HG03066 (cell line): Measurements from ENCODE around the gene CTSD.

Experiments used
- ATAC-seq: cut with Tn5 transposase; IDR thresholded peaks from one replicate; pipeline ENCODE4 v1.9.1; 2021; ENCODE audit warnings: low read depth; ENCODE audit not compliant: unreplicated experiment

The CTSD gene

GRCh38 chr11:1732418-1733008, 31.2 kb downstream of the CTSD start:
- no peak for ATAC-seq

- no peak for ATAC-seq
Observed at GRCh38 chr11:1731451-1732059, 32.2 kb downstream of the CTSD start.

- ATAC-seq, result no peak
Observed at GRCh38 chr11:1730059-1730629, 33.6 kb downstream of the CTSD start.

DNA sequence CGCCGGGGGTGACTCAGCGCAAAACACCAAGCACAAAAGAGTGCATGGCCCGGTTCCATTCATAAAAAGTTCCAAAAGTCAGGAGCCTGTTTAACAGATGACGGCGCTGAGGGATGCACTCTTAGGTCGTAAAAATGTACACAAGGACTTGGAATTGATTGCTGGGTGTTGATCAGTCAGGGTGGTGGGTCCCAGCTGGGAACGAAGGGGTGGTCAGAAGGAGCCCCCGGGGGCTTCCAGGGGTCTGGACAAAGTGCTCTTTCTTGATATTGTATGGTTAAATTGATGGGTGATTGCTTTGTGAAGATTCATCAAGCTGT, 34.1 kb downstream of the CTSD start:
- ATAC-seq, result no peak

DNA sequence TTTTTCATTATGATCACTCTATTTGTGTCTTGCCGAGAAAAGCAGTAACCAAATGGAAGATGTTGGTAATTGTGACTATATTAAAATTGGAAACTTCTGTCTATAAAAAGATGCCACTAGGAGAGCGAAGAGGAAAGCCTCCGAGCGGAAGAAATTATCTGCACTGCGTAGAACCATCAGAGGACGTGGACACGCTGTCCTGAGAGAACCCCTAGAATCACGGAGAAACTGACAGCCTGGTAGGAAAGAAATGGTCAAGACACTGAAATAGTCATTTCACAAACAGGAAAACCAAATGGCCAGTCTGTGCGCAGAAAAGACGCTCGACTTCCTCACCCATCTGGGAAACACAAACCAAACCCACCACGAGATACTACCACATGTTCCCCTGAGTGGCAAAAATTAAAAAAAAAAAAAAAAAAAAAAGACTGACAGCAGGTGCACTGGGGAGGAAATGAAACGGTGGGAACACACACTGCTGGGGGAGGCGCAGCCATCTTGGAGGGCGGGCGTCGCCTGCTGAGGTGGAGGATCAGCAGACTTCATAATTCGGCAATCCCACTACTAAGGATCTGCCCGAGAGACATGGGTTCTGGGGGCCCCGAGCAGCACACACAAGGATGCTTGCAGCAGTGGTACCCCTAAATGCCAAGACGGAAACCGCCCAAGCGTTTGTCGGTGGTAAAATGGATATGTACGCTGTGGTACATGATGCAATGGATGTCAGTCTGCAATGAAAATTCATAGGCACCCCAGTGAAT, 34.6 kb downstream of the CTSD start:
- no peak for ATAC-seq

GRCh38 chr11:1728301-1728700, 35.4 kb downstream of the CTSD start:
- ATAC-seq, result no peak

DNA sequence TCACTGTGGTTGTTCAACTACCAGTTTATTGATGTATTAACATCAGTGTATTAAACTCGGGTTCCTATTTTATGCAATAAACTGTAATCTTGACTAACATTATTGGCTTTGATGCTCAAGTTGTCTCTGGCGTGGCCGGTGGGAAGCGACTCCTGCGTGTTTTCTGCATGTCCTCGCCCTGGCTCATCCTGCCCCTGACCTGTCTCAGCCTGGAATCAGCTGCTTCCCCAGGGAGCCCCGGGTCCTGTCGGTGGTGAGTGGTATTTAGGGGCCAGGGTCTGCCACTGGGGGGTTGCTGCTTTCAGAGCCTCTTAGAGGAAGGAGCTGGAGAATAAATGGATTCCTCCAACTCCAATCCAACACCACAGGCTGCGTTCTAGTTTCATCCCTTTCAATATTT, 35.9 kb downstream of the CTSD start:
- no peak for ATAC-seq

DNA sequence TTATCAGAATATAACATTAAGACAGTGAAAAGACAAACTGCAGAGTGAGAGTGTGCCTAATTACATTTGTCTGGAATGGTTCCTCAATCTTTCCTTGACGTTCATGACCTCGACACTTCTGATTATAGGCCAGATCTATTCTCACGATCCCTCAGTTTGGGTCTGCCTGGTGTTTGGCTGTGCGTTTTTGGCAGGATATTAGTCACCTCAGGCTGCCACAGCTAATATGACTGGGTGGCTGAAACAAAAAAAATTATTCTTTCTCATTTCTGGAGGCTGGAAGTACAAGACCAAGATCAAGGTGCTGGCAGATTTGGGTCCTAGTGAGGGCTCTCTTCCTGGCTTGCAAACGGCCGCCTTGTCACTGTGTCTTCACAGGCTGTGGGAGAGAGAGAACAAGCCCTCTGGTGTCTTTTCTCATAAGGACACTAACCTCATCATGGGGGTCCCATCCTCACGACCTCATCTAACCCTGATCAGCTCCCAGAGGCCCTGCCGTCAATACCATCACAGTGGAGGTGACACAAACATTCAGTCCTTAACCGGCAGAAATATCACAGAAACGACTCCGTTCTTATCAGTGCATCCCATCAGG, 36.5 kb downstream of the CTSD start:
- ATAC-seq, result no peak

- no peak for ATAC-seq
Observed at GRCh38 chr11:1719781-1720180, 43.9 kb downstream of the CTSD start.

DNA sequence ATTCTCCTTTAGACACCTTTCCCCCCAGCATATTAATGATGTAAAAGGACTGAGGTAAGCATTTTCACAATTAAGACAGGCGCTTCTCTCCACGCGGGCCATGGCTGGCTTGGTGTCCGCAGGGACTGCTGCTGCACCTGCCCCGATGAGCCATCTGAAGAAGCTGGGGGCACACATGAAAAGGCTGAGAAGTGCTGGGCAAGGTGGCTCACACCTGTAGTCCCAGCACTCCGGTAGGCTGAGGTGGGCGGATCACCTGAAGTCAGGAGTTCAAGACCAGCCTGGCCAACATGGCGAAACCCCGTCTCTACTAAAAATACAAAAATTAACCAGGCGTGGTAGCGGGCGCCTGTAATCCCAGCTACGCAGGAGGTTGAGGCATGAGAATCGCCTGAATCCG, 45.4 kb downstream of the CTSD start:
- ATAC-seq, result no peak

GRCh38 chr11:1717745-1718144, 46.0 kb downstream of the CTSD start:
- ATAC-seq, result no peak

DNA sequence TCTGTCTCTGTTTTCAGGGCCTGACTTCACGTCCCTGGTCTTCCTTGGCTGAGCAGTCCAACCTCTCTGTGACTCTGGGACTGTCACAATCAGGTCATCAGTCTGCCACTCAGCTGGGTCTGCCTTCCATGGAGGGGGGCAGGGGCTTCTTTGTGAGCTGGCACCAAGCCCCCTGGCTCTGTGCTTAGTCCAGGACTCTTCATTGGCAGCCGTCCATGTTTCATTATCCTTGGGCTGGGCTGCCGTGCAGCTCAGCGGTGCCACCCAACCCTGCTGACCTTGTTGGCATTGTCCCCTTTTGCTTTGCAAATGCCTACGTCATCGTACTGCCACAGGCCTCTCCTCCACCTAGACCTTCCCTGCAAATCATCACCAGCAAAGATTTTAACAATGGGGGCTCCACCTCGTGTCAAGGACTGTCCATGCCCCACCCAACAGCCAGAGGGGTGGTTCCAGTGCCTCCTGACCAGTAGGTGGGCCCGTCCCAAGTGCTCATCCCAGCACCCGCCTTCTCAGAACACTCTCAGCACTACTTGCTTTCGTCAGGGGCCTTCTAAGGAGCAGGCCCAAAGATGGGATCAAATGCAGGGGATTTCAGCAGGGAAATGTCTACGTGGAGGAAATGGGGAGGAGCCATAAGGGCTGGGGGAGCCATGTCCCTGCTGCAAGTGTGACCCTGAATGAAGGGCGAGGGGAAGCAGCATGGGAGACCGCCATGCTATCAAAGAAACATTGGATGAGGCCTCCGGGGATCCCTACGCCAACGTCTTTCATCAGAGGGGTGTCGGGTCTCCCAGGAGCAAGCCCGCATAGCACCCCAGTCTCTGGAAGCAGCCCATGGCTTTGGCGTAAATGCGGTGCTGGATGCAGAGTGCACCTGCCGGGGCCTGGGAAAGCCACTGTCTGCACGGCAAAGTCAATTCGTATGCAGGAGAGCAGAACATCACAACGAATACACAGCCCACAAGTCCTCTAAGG, 48.5 kb downstream of the CTSD start:
- ATAC-seq, result no peak

GRCh38 chr11:1708716-1709115, 55.0 kb downstream of the CTSD start:
- no peak for ATAC-seq

- ATAC-seq, result no peak
Observed at GRCh38 chr11:1707751-1708150, 56.0 kb downstream of the CTSD start.

GRCh38 chr11:1706634-1707400, 56.9 kb downstream of the CTSD start:
- ATAC-seq, result no peak

DNA sequence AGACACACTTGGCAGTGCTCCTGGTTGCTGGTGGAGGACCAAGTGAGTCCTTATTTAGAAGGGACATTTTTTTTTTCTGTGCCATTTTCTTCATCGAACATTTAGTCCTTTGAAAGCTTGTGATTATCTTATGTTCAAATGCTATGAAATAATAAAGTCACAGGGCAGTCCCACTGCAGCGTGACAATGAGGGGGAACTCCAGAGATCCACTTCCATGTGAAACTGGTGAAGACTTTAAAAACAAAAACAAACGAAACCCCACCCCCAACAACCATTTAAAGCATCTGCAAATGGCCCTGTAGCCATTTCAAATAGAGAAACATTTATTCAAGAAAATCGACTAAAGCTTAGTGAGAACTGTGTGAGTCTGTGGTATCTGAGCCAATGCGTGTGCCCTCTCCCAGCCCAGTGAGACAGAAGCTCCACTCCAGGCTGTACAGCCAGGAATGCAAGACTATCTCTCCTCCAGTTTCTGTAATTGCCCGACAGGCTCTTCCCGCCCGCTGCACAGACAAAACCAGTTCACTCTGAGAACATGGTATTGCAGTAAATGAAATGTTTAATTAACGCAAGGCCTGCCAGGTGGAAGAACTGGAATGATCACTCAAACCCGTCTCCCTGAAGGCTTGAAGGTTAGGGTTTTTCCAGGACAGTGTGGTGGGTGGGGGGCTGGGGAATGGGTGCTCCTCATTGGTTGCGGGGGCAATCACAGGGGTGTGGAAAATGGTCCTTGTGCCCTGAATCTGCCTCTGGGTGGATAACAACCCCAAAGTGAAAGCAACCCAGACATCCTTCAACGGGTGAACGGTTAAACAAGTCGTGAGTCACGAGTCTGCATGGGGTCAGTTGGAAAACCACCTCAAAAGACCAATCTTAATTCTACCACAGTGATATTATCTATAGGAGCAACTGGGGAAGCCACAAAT, 58.3 kb downstream of the CTSD start:
- no peak for ATAC-seq

DNA sequence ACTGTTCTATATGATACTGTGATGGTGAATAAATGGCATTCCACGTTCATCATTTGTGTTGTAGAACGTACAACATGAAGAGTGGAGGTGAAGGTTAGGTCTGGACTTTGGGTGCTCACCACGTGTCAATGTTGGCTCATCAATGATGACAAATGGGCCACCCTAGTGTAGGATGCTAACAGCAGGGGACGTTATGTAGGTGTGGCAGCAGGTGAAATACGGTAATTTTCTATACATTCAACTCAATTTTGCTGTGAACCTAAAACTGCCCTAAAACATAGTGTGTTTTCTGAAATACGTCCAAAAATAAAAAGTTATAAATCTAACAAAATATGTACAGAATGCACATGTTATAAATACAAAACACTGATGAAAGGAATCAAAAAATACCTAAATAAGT, 60.6 kb downstream of the CTSD start:
- ATAC-seq, result no peak
